H1 (cell line): ENCODE measurements around the gene SMOC2. TPM values are rescaled to one million over a fixed set of nuclear protein-coding genes. Genes with fewer than 3 reads are reported as not detected.

ENCODE experiments used
- CTCF ChIA-PET: fragments of 300-600 bp; sonication (Branson Sonifier 250); formaldehyde crosslinking; loops from one replicate; lab custom pipeline; 2021; ENCODE audit not compliant: partially characterized antibody; lab: Charles Lee
- POLR2A ChIA-PET: fragments of 300-600 bp; sonication (Branson Sonifier 250); formaldehyde crosslinking; loops from one replicate; lab custom pipeline; 2021; ENCODE audit warnings: inconsistent platforms; ENCODE audit not compliant: partially characterized antibody; lab: Charles Lee
- DNase-seq, 2 experiments: peaks; one replicate each; pipeline versions ENCODE4 v3.0.0 to v3.0.0-alpha.2; 2010 to 2022; ENCODE audit warnings: low spot score in 2 of 2, low read depth in 1 of 2, mixed read lengths in 1 of 2
- FAIRE-seq: peaks from 2 replicates; lab custom pipeline; 2011; peaks lifted over from hg19 to GRCh38; lab: Jason Lieb, UNC
- H2AFZ ChIP-seq: 2 replicates; pipeline ENCODE4 v1.8.1; 2012; ENCODE audit warnings: low read length, inconsistent platforms
- H2AK5ac ChIP-seq: 2 replicates; pipeline ENCODE4 v1.6.1; 2013; ENCODE audit warnings: low read depth, low read length
- H2BK120ac ChIP-seq: replicated peaks from 2 replicates; pipeline ENCODE3; 2013; ENCODE audit warnings: low read depth, low read length, inconsistent platforms
- H2BK12ac ChIP-seq: 2 replicates; pipeline ENCODE4 v1.6.1; 2013; ENCODE audit warnings: low read depth, low read length
- H2BK15ac ChIP-seq: 2 replicates; pipeline ENCODE4 v1.6.1; 2013; ENCODE audit warnings: low read length
- H2BK20ac ChIP-seq: 2 replicates; pipeline ENCODE4 v1.6.1; 2013; ENCODE audit warnings: low read length
- H2BK5ac ChIP-seq: 2 replicates; pipeline ENCODE4 v1.6.1; 2013; ENCODE audit warnings: low read depth, low read length
- H3K14ac ChIP-seq: 2 replicates; pipeline ENCODE4 v1.6.1; 2013; ENCODE audit warnings: inconsistent platforms; ENCODE audit not compliant: insufficient read length
- H3K18ac ChIP-seq: 2 replicates; pipeline ENCODE4 v1.6.1; 2013; ENCODE audit warnings: low read length; ENCODE audit errors: extremely low read depth
- H3K23ac ChIP-seq: 2 replicates; pipeline ENCODE4 v1.6.1; 2013; ENCODE audit warnings: inconsistent platforms; ENCODE audit not compliant: insufficient read length
- H3K23me2 ChIP-seq: 2 replicates; pipeline ENCODE4 v1.6.1; 2013; ENCODE audit warnings: low read depth, low read length
- H3K27ac ChIP-seq: 2 replicates; pipeline ENCODE4 v1.6.1; 2011; ENCODE audit warnings: low read depth, low read length, inconsistent platforms
- H3K27me3 ChIP-seq, 4 experiments: replicated peaks in 1 of 4; 1 replicate in 1 of 4; 2 replicates in 3 of 4; pipeline versions ENCODE4 v1.6.1 to v1.8.1; 2011 to 2013; ENCODE audit warnings: low read length in 3 of 4, mild to moderate bottlenecking in 3 of 4, inconsistent platforms in 2 of 4, mixed read lengths in 2 of 4, moderate library complexity in 1 of 4; ENCODE audit not compliant: control insufficient read depth in 3 of 4, insufficient read depth in 3 of 4; ENCODE audit errors: extremely low read depth in 1 of 4
- H3K36me3 ChIP-seq, 4 experiments: 2 replicates each; pipeline versions ENCODE4 v1.6.1 to v1.8.1; 2011 to 2013; ENCODE audit warnings: mild to moderate bottlenecking in 4 of 4, low read length in 3 of 4, moderate library complexity in 2 of 4, control low read depth in 1 of 4, inconsistent platforms in 1 of 4; ENCODE audit not compliant: insufficient read depth in 4 of 4, control insufficient read depth in 2 of 4
- H3K4ac ChIP-seq: replicated peaks from 2 replicates; pipeline ENCODE3; 2013; ENCODE audit warnings: low read length, low read depth, mixed read lengths, inconsistent platforms; ENCODE audit not compliant: insufficient read length
- H3K4me1 ChIP-seq, 4 experiments: replicated peaks in 1 of 4; 1 replicate in 1 of 4; 2 replicates in 3 of 4; pipeline versions ENCODE4 v1.6.1 to v1.8.1; 2011 to 2013; ENCODE audit warnings: low read length in 3 of 4, inconsistent platforms in 2 of 4, mixed read lengths in 1 of 4; ENCODE audit not compliant: insufficient read depth in 4 of 4, control insufficient read depth in 3 of 4
- H3K4me2 ChIP-seq, 2 experiments: 2 replicates each; pipeline versions ENCODE4 v1.6.1 to v1.8.1; 2011 to 2013; ENCODE audit warnings: low read depth in 2 of 2, low read length in 2 of 2, control low read depth in 1 of 2, inconsistent platforms in 1 of 2, mild to moderate bottlenecking in 1 of 2; ENCODE audit not compliant: insufficient read depth in 1 of 2
- H3K4me3 ChIP-seq, 4 experiments: fragments of 200-600, 300-600 bp in 1 of 4; sonication (generic), shearing (Covaris generic), sonication (Bioruptor Twin) in 1 of 4; 2 replicates each; pipeline versions ENCODE4 v1.5.1 to v1.8.1; 2011 to 2016; ENCODE audit warnings: low read length in 4 of 4, low read depth in 3 of 4, control low read depth in 2 of 4, inconsistent platforms in 2 of 4, mild to moderate bottlenecking in 2 of 4, mixed read lengths in 1 of 4, moderate library complexity in 1 of 4; ENCODE audit not compliant: insufficient read depth in 2 of 4; ENCODE audit errors: extremely low read depth in 1 of 4
- H3K56ac ChIP-seq: replicated peaks from 2 replicates; pipeline ENCODE3; 2013; ENCODE audit warnings: low read depth, mild to moderate bottlenecking, mixed read lengths, low read length, inconsistent platforms; ENCODE audit not compliant: insufficient read length
- H3K79me1 ChIP-seq: 2 replicates; pipeline ENCODE4 v1.6.1; 2013; ENCODE audit warnings: low read depth, low read length, control low read depth
- H3K79me2 ChIP-seq, 2 experiments: 2 replicates each; pipeline versions ENCODE4 v1.6.1 to v1.8.1; 2012 to 2013; ENCODE audit warnings: low read length in 2 of 2, mild to moderate bottlenecking in 2 of 2, inconsistent platforms in 1 of 2; ENCODE audit not compliant: insufficient read depth in 2 of 2, control insufficient read depth in 1 of 2
- H3K9ac ChIP-seq, 4 experiments: replicated peaks in 1 of 4; 1 replicate in 1 of 4; 2 replicates in 3 of 4; pipeline versions ENCODE4 v1.6.1 to v1.8.1; 2011 to 2013; ENCODE audit warnings: low read depth in 3 of 4, low read length in 3 of 4, control low read depth in 2 of 4, mild to moderate bottlenecking in 2 of 4, moderate library complexity in 2 of 4, inconsistent platforms in 1 of 4; ENCODE audit errors: extremely low read depth in 1 of 4
- H3K9me3 ChIP-seq, 2 experiments: 2 replicates each; pipeline versions ENCODE4 v1.6.1 to v1.8.1; 2012 to 2013; ENCODE audit warnings: mild to moderate bottlenecking in 2 of 2, moderate library complexity in 2 of 2, control low read depth in 1 of 2, inconsistent platforms in 1 of 2, low read depth in 1 of 2, low read length in 1 of 2, mixed read lengths in 1 of 2; ENCODE audit not compliant: insufficient read depth in 2 of 2
- H4K20me1 ChIP-seq, 2 experiments: replicated peaks in 1 of 2; 2 replicates each; pipeline versions ENCODE3 to v1.8.1; 2011 to 2013; ENCODE audit warnings: inconsistent platforms in 2 of 2, low read length in 2 of 2, mild to moderate bottlenecking in 1 of 2; ENCODE audit not compliant: insufficient read depth in 2 of 2, control insufficient read depth in 1 of 2
- H4K5ac ChIP-seq: 2 replicates; pipeline ENCODE4 v1.6.1; 2013; ENCODE audit warnings: low read length, low read depth, mixed read lengths, inconsistent platforms; ENCODE audit not compliant: insufficient read length
- H4K8ac ChIP-seq: 2 replicates; pipeline ENCODE4 v1.8.0; 2013; ENCODE audit warnings: mild to moderate bottlenecking, moderate library complexity, low read length, inconsistent platforms; ENCODE audit not compliant: insufficient read depth; ENCODE audit errors: extremely low read depth
- H4K91ac ChIP-seq: replicated peaks from 2 replicates; pipeline ENCODE3; 2013; ENCODE audit warnings: low read length, mixed read lengths, inconsistent platforms; ENCODE audit not compliant: insufficient read length
- CHD1 ChIP-seq: IDR thresholded peaks from 2 replicates; pipeline ENCODE4 v1.6.1; 2012; ENCODE audit warnings: low read depth, low read length, improper control_type of control experiment
- SIN3A ChIP-seq, 2 experiments: IDR thresholded peaks in 1 of 2; conservative IDR thresholded peaks in 1 of 2; 2 replicates each; pipeline ENCODE4 v1.6.1; 2011 to 2012; ENCODE audit warnings: low read length in 2 of 2, improper control_type of control experiment in 1 of 2, low read depth in 1 of 2, mild to moderate bottlenecking in 1 of 2
- SIX5 ChIP-seq: IDR thresholded peaks from 2 replicates; pipeline ENCODE4 v1.6.1; 2011; ENCODE audit warnings: mild to moderate bottlenecking, low read depth, low read length
- SP2 ChIP-seq: IDR thresholded peaks from 2 replicates; pipeline ENCODE4 v1.6.1; 2012; ENCODE audit warnings: mild to moderate bottlenecking, low read length, inconsistent platforms
- TAF7 ChIP-seq: optimal IDR thresholded peaks from 2 replicates; pipeline ENCODE3; 2011; ENCODE audit warnings: low read depth, mild to moderate bottlenecking, inconsistent platforms, low read length, moderate library complexity, borderline replicate concordance
- WGBS, 2 experiments: shearing (Covaris generic) in 1 of 2; methylation state at CpG; one replicate each; pipeline versions ENCODE4 v1.1.6 to v1.1.7; 2013 to 2015; ENCODE audit warnings: low lambda C conversion rate in 2 of 2, mixed read lengths in 2 of 2, inconsistent platforms in 1 of 2, low coverage in 1 of 2, missing lambda C conversion rate in 1 of 2; ENCODE audit not compliant: insufficient replicate concordance in 2 of 2, insufficient coverage in 1 of 2, insufficient read length in 1 of 2; ENCODE audit errors: extremely low coverage in 1 of 2, missing lambda C conversion rate in 1 of 2; 5-methylcytosine and 5-hydroxymethylcytosine counted together
- polyA plus RNA-seq, 7 experiments: library from polyadenylated mRNA; depleted of rRNA in 3 of 7; stranded (reverse) in 5 of 7; unstranded in 2 of 7; fragments of >200 nt in 5 of 7; fragments of 200-250 nt in 2 of 7; gene quantifications; 1 replicate in 5 of 7; 2 replicates in 1 of 7; 4 replicates in 1 of 7; pipeline versions ENCODE4 v1.2.1 to v1.2.3, GENCODE V29; 2011 to 2013; ENCODE audit warnings: missing spikeins in 2 of 7, mixed read lengths in 2 of 7
- total RNA-seq: library from RNA; stranded (reverse); fragmentation: NEBNext Ultra II Directional; extraction: Animal tissue kit (Norgen Biotek cat#: 25700); gene quantifications from 2 replicates; pipeline ENCODE4 v1.2.1, GENCODE V29; 2021
- TF ChIP-seq, protein P1 (sequence below): IDR thresholded peaks from 2 replicates; pipeline ENCODE4 v1.6.1; 2011; ENCODE audit warnings: low read depth, mild to moderate bottlenecking, low read length; ENCODE audit not compliant: insufficient read depth
- TF ChIP-seq, protein P2 (sequence below): IDR thresholded peaks from 2 replicates; pipeline ENCODE4 v1.6.1; 2012; ENCODE audit warnings: low read length, inconsistent platforms

Gene SMOC2
- total and polyA plus RNA-seq, 2 of the 8 experiments (the other 6 are each of a cell fraction or from before 2014, with no cell fraction given), result 7.7 to 8.5 TPM

DNA sequence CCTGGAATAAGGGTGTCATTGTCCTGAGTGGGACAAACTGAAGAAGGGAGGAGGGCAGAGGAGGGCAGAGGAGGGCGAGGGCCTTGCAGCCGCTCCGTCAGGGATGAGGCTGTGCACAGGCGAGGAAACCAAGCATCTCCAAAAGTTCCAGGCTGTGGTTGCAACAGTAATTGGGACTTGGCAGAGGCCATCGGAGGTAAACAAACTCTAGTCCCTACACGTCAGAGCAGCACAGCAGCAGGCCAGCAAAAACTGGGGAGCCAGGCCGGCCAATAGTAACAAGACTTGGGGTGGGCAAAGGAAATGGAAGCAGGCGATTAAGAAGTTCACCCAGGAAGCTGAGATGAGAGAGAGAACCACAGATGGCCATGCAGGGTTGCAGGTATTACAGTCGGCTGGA, 142.8 kb downstream of the SMOC2 start:
- Histone ChIP-seq H3K9me3 (no peaks in the 10 kb centered on the region), H3K27me3 (no peaks in the 10 kb centered on the region), H3K23ac (no peak overlapping the region), H2AFZ (no peak overlapping the region), H4K5ac (no peak overlapping the region), H2BK12ac (no peak overlapping the region), H3K4me2 (no peak overlapping the region), H3K27ac (no peak overlapping the region), H2BK20ac (no peak overlapping the region), H2AK5ac (no peak overlapping the region), H4K20me1 (no peaks in the 10 kb centered on the region), H3K4ac (no peak overlapping the region), H3K9ac (no peak overlapping the region), H4K91ac (no peak overlapping the region), H3K18ac (no peak overlapping the region), H2BK5ac (no peak overlapping the region), H2BK120ac (no peak overlapping the region), H3K36me3 (no peaks in the 10 kb centered on the region), H2BK15ac (no peak overlapping the region), H3K23me2 (no peaks in the 10 kb centered on the region), H3K4me3 (no peak overlapping the region), H3K79me2 (no peaks in the 10 kb centered on the region), H3K14ac (no peak overlapping the region), H3K79me1 (no peaks in the 10 kb centered on the region), H3K4me1 (peaks cover 0 to 4% (median 3%) of the 10 kb centered on the region in 4 experiments; a peak in 4 of 7 replicates), H4K8ac (no peak overlapping the region), H3K56ac (no peak overlapping the region)
- ChIA-PET POLR2A (interaction anchor here (0.6 kb wide), 1 partner anchor 132 kb away, joined by 3 read pairs; no protein-coding TSS in a partner anchor), CTCF (no interaction called here)
- FAIRE-seq, result no peak
- TF ChIP-seq TAF7 (no peak), SP2 (no peak), SIX5 (no peak), CHD1 (no peak), SIN3A (conservative IDR thresholded peaks at IDR 0.05 in 1 of 2, IDR thresholded peaks at IDR 0.05 in 1 of 2; ENCODE audit: low read depth in 1 of 2, low read length in 2 of 2) (no peak)
- TF ChIP-seq, protein P1, sequence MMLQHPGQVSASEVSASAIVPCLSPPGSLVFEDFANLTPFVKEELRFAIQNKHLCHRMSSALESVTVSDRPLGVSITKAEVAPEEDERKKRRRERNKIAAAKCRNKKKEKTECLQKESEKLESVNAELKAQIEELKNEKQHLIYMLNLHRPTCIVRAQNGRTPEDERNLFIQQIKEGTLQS, result no peak
- TF ChIP-seq, protein P2, sequence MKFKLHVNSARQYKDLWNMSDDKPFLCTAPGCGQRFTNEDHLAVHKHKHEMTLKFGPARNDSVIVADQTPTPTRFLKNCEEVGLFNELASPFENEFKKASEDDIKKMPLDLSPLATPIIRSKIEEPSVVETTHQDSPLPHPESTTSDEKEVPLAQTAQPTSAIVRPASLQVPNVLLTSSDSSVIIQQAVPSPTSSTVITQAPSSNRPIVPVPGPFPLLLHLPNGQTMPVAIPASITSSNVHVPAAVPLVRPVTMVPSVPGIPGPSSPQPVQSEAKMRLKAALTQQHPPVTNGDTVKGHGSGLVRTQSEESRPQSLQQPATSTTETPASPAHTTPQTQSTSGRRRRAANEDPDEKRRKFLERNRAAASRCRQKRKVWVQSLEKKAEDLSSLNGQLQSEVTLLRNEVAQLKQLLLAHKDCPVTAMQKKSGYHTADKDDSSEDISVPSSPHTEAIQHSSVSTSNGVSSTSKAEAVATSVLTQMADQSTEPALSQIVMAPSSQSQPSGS, result no peak
- WGBS, 2 experiments, result 87% methylated on average over 9 of the region's 9 CpGs; no CpG with 5 or more reads in 1 of the 2 experiments
- peak in 1 of 2 experiments; percentile 23 for DNase-seq
